M059J (cell line): ENCODE results near the gene SCUBE2. TPM values are rescaled to one million over a fixed set of nuclear protein-coding genes. Genes with fewer than 3 reads are reported as not detected.

Source experiments
- DNase-seq: peaks from one replicate; pipeline ENCODE4 v3.0.0-alpha.2; 2012; ENCODE audit warnings: low read depth
- total RNA-seq: library from RNA; depleted of rRNA; stranded (reverse); fragments of >200 nt; shearing (Covaris generic); gene quantifications from 2 replicates; pipeline ENCODE4 v1.2.3, GENCODE V29; 2014; rRNA removed

The SCUBE2 gene
- total RNA-seq = 0.37 TPM in 1 of 2 replicates, not detected in the other

- DNase-seq = no peak
Measured at GRCh38 chr11:9091044-9091922, at the start of gene SCUBE2. Gene SCUBE2, minus strand, starts transcription at chr11:9091599. Its CDS starts 71 bp downstream, at chr11:9091528.

- DNase-seq = no peak
Measured at GRCh38 chr11:9141186-9141585, 49.8 kb upstream of the SCUBE2 start.

DNA sequence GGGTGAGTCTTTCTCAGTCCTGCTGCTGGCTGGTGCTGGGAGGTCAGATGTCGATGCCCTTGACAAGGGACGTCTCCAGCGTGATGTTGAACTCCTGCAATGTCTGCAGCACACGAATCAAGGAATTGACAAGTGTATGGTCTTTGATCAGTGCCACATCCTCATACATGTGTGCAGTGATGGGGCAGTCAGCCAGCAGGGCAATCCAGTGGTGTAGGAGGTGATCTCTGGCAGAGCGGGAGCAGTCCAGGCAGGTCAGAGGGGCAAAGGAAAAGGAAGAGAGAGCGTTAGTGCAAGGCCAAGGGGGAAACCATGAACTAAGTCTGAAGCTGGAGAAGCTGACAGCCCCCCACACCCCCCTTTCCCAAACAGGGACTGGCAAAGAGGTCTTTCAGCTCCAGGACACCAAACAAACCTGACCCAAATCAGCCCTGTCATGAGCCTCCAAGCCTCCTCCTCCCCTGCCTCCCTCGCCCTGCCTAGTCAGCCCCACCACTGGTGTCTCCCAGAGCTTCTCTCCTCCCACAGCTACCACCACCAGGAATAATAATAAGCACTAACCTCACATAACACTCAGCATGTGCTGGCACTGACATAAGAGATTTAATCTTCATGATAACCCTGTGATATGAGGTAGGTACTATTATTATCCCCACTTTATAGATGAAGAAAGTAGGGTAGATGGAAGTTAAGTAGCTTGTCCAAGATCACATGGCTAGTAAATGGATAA is 48.4 kb upstream of the SCUBE2 start:
- peak; percentile 47 for DNase-seq

GRCh38 chr11:9138612-9139579 is 47.5 kb upstream of the SCUBE2 start:
- peak; percentile 98 for DNase-seq

DNA sequence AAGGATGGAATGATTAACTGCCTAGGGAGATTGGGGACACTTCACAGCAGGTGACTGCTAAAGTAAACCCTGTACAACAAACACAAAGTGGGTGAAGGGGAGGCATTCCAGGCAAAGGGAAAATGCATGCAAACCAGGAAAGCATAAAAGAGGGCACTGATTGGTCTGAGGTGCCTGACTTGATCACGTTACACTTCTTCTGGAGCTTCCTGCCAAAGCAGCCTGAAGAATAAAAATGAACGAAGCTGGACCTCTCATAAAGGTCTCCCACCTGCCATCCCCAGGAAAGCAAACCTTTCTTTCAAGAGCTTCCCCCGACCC is 46.7 kb upstream of the SCUBE2 start:
- DNase-seq = no peak

DNA sequence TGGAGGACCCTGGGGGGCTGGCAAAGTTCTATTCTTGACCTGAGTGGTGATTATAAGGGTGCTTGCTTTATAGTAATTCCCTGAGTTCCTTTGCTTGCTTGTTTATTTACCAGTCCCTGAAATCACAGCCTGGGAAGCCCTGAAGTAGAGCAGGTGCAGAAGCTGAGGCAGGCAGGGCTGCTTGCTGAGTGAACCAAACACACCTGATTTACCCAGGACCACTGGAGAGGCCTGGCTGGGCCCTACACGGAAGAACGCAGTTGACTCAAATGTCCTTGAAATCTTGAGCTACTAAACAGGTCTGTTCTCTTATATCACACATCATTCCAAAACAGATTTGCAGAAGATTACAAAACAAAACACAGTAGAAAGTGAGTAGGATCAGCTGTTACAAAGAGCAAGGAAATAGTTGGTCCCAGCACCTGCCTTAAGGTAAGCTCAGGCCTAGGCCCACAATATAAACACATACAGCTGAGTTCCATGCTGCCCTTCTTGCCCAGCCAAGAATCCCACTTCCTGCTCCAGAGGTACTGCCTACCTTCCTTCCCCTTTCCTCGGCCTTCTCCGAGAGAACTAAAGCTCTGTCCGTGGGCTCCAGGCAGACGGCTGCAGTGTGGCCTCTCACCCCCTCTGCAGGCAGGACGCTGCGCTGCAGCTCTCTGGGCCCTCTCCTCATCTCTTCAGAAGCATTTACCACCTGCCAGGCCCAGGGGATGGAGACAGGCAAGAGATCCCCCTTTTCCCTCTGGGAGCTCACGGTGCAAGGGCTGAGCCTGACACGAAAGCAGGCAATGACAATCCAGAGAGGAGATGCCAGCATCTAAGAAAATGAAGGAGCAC is 46.1 kb upstream of the SCUBE2 start:
- peak; percentile 50 for DNase-seq

GRCh38 chr11:9136741-9137140 is 45.3 kb upstream of the SCUBE2 start:
- no peak for DNase-seq

- no peak for DNase-seq
Measured at GRCh38 chr11:9133956-9134355, 42.6 kb upstream of the SCUBE2 start.

DNA sequence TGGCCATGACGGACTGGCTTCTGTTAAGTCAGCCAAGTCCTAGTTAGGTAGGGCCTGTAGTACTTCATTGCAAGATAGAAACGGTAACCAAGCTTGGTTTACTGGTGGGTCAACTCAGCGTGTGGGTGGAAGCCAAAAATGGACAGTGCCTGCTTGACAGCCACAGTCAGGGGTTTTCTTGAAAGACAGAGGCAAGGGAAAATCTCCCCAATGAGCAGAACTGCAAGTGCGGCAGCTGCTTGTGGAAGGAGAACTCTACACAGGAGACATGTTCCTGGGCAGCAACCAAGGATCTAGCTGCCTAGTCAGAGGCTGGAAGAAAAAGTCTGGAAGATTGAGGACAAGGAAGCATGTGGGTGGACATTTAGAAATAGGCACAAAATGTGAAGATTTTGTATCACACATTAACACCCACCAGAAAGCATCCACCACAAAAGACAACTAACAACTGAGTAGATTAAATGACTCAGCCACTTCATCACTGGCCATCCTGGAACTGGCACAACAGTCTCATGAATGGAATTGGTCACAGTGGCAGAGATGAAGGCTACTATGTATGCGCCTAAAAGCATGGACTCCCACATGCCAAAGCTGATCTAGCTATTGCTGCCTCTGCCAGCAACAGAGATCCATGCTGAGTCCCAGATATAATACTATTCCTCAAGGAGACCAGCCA is 40.9 kb upstream of the SCUBE2 start:
- peak; percentile 25 for DNase-seq

- DNase-seq = no peak
Measured at GRCh38 chr11:9130297-9130696, 38.9 kb upstream of the SCUBE2 start.

DNA sequence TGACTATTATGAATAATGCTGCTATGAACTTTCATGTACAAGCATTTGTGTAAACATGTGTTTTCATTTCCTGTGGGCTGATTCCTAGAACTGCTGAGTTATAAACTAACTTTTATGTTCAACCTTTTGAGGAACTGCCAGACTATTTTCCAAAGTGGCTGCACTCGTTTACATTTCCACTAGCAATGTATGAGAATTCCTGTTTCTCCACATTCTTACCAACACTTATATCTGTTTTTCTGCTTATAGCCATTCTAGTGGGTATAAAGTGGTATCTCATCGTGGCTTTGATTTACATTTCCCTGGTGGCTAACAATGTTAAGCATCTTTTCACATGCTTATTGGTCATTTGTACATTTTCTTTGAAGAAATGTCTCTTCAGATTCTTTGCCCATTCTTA is 35.2 kb upstream of the SCUBE2 start:
- DNase-seq = no peak

- no peak for DNase-seq
Measured at GRCh38 chr11:9125185-9125886, 33.9 kb upstream of the SCUBE2 start.

DNA sequence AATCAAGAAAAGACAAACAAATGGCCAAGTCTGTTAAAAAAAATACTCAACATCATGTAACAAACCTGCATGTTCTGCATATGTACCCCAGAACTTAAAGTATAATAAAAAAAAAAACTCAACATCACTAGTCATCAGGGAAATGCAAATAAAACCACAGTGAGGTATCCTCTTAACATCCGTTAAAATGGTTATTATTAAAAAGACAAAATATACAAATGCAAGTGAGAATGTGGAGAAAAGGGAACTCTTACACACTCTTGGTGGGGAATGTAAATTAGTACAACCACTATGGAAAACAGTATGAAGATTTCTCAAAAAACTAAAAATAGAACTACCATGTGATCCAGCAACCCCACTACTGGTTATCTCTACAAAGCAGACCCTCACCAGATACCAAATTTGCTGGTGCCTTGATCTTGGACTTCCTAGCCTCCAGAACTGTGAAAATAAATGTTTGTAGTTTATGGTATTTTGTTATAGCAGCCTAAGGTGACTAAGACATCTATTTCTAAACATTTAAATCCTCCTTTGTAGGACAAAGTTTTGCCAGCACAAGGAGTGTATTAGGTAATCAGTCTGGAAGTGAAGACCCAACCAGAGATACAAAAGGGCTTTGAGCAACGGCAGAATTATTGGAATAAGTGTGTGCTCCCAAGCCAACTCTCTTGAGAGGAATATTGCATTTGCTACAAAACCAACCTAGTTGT is 32.4 kb upstream of the SCUBE2 start:
- no peak for DNase-seq

DNA sequence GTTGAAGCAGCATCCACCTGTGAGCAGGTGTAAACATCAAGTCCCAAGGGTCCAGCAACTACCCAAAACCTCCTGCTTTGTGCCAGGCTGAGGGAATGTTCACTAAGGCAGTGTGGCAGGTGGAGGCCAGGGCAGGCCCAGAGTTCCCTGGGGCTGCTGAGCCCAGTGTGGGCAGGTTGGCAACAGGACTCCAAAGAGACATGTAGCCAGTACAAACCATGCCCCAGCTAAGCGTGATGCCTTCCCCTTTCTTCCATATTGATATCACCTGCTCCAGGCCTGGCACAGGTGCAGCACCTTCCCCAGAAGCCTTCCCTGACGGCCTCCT is 30.0 kb upstream of the SCUBE2 start:
- no peak for DNase-seq

DNA sequence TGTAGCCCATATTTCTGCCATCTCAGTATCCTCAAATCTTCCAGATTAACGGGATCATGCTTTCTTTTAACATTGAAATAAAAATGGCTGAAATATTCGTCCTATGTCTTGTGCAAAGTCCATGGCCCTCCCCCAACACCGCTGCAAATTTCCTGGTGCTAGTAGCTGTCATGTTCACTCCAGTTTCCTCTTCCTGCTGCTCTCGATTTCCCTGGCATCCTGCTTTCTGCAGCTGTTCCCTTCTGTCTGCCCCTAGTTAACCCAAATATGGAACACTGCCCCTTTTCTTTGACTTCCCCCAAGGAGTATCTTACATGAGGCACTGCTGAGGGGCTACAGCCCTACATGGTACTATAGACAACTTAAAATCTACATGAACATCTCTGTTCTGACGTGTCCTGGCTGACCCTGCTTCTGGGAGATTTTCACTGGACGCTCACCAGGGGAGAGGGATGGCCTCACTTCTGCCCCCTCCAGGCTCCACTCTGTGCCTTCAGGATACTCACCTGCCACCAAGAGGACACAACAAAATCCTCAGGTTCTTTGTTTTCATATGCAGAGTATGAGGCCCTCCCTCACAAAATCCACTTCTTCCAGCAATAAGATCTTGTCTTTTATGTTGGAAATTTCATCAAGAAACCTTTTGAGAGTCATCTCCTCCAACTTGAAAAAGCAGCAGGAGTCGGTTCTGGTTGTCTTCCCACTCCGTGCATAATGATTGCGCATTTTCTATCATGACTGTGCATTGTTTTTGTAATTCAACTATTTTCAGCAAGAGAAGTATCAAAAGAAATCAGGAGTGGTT is 29.5 kb upstream of the SCUBE2 start:
- no peak for DNase-seq

GRCh38 chr11:9118277-9118676 is 26.9 kb upstream of the SCUBE2 start:
- peak; percentile 39 for DNase-seq

DNA sequence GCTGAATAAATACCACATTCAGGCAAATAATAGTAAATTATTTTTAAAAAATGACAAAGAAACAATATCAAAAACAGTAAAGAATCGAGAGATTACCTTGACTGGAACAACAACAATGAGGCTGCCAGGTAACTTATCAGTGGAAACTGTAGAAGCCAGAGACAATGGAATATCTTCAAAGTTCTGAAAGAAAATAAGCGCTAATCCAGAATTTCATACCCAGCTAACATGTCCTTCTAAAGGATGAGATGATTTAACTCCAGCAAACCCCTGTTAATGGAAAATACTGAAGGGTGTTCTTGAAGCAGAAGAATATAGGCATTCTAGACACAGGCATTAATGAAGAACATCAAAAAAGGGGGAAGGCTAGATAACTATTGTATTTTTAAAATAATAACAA is 20.7 kb upstream of the SCUBE2 start:
- DNase-seq = no peak
